ENCODE results near the gene FRK.

FRK gene

DNA sequence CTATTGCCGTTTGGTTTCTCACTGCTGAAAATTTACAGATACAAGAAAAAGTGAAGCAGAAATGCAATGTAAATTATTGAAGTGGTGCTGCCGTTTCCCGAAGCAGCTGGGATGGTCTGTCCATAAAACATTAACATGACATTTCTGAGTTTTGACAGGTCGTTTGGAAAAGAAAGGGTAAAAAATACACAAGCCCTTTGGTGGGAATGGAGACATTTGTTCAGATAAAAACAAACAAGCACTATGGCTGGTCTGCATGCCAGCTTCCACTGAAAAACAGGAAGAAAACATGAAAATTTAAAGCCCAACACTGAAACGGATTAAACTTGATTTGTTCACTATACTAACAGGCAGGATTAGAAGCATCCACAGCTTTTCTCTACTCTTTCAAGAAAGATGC is 155.2 kb downstream of the FRK start:
- TF ChIP-seq, protein P1, sequence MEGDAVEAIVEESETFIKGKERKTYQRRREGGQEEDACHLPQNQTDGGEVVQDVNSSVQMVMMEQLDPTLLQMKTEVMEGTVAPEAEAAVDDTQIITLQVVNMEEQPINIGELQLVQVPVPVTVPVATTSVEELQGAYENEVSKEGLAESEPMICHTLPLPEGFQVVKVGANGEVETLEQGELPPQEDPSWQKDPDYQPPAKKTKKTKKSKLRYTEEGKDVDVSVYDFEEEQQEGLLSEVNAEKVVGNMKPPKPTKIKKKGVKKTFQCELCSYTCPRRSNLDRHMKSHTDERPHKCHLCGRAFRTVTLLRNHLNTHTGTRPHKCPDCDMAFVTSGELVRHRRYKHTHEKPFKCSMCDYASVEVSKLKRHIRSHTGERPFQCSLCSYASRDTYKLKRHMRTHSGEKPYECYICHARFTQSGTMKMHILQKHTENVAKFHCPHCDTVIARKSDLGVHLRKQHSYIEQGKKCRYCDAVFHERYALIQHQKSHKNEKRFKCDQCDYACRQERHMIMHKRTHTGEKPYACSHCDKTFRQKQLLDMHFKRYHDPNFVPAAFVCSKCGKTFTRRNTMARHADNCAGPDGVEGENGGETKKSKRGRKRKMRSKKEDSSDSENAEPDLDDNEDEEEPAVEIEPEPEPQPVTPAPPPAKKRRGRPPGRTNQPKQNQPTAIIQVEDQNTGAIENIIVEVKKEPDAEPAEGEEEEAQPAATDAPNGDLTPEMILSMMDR (IDR thresholded peaks at IDR 0.05): no peak
- Histone ChIP-seq H3K27ac (no peak overlapping the region), H3K4me3 (no peak overlapping the region)
- no peak for DNase-seq (ENCODE audit: low spot score)

DNA sequence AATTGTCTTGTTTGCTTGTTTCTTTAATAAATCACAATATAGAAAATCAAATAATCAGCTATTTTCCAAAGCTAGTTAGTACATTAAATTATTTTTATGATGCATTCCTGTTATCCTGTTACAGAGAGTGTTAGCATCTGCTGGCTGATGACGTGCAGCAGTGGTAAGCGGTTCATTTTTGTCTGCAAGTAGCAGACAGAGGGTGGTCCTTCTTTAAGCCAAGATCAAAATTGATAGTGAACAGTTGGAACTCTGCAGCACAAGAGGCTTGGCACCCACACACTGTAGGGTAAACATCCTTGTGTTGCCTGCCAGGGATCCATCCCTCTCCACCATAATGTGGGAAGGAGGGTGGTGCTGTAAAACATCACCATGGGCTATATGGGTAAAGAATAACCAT is 158.3 kb downstream of the FRK start:
- TF ChIP-seq, protein P1 (IDR thresholded peaks at IDR 0.05): no peak
- DNase-seq (ENCODE audit: low spot score): no peak
- Histone ChIP-seq H3K27ac (no peak overlapping the region), H3K4me3 (no peak overlapping the region)

DNA sequence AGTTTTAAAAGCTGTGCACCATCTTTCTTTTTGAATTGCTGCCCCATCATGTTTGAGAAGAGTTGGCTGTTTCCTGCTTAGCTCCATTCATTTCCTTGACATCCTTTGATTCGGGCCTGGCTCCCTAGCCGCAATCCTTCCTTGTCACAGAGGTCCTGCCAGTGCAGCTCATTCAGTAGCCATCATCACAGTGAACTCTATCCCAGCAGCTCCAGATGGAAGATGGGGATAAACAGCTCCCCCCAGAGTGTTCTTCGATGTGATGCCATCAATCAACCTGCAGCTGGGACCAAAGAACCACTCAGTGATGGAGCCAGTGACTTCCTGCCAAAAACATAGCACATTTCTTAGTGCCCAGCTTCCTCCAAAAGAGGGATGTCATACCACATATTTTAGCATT is 158.8 kb downstream of the FRK start:
- TF ChIP-seq, protein P1 (IDR thresholded peaks at IDR 0.05): no peak
- Histone ChIP-seq H3K27ac (no peak overlapping the region), H3K4me3 (no peak overlapping the region)
- DNase-seq (ENCODE audit: low spot score): no peak

DNA sequence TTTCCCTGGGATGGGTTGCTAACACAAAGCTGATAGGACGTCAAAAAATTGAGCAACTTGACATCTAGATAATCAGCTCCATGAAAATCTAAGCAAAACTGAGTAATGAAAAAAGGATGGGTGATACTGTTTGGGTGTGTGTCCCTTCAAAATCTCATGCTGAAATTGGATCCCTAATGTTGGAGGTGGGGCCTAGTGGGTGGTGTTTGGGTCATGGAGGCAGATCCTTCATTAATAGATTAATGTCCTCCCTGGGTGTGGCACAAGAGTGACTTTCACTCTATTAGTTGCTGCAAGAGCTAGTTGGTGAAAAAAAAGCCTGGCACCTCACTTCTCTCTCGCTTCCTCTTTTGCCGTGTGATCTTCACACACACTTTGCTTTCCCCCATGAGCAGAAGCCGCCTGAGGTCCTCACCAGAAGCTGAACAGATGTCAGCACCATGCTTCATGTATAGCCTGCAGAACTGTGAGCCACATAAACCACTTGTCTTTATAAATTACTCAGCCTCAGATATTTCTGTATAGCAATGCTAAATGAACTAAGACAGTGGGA is 160.9 kb downstream of the FRK start:
- no peak for DNase-seq (ENCODE audit: low spot score)
- Histone ChIP-seq H3K4me3 (no peak overlapping the region), H3K27ac (no peak overlapping the region)
- TF ChIP-seq, protein P1 (IDR thresholded peaks at IDR 0.05): no peak

DNA sequence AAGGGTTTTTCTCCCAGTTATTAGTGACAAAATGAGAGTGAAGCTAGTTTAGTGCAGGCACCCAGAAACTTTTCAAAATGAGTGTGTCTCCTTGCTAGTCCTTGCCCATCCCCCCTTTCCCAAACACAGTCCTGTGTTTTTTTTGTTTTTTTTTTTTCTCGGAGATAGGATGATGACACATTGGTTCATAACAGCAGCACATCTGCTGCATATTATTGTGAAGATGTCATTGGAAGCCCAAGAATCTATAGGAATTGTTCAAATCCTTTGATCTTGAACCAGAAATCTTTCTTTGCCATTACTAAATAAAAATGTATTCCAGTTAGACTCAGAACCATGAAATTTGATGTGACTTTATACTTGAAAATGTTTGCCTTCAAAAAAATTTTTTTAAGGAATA is 162.4 kb downstream of the FRK start:
- H3K27ac ChIP-seq: no peak overlapping the region
- no peak overlapping the region for H3K4me3 ChIP-seq
- TF ChIP-seq, protein P1 (IDR thresholded peaks at IDR 0.05): no peak
- no peak for DNase-seq (ENCODE audit: low spot score)

DNA sequence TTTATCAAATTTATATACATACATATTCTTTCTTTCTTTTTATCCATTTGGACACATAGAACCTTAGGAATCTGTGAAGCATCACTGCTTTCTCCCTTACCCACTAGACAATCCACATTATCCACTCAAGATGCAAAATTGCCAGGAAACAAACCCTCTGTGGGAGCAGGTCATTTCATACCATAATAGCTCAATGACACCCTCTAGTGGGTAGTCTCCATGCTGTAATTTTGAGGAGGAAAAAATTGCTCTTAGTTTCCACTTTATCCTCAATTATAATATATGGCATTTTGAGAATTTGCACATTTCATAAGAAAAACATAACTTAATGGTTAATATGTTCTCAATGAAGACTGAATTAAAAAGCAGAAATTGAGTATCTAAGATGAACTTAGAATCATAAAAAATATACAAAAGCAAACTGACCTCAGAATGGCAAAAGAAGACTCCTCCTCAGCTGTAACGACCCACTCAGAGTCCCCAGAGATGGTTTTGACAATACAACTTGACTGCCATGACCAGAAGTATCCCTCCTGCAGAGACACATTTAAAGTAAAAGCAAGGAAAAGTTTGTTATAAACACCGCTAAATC is 164.1 kb downstream of the FRK start:
- DNase-seq (ENCODE audit: low spot score): no peak
- Histone ChIP-seq H3K27ac (no peak overlapping the region), H3K4me3 (no peak overlapping the region)
- TF ChIP-seq, protein P1 (IDR thresholded peaks at IDR 0.05): peak; percentile 65

DNA sequence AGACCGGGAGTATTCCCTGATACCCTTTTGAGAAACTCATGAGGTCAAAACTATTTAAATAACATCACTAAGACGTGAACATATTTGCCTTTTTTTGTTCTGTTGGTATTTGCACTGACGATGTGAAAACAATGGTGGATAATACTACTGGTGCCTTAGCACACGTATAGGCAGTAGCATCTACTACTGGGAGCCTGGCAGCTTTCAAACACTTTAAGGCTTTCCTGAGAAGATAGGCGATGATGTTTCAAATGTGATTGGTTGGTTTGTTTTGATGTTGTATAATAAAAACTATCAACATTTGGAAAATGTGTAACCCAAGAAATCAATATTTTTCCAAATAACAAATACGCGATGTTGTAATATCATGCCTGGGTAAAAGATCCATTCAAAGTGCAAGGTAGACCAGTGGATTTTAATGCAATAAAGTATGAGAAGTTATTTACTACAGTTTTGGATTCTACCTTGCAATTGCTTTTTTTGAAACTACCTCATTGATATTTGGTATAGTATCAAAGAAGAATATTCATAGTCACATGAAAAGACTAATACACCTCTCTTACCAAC is 166.2 kb downstream of the FRK start:
- Histone ChIP-seq H3K27ac (no peak overlapping the region), H3K4me3 (no peak overlapping the region)
- DNase-seq (ENCODE audit: low spot score): no peak
- TF ChIP-seq, protein P1 (IDR thresholded peaks at IDR 0.05): no peak
